AG04449 (cell line): ENCODE results near the gene COL9A2.

Experiments
- CTCF ChIA-PET: fragments of 350-600 bp; formaldehyde crosslinking; extraction: SDS; loops from one replicate; lab custom pipeline; 2021; ENCODE audit warnings: antibody characterized with exemption; lab: Yijun Ruan, JAX
- POLR2A ChIA-PET: fragments of 400-600, 350-600 bp; formaldehyde crosslinking; extraction: SDS; loops from one replicate; lab custom pipeline; 2020; ENCODE audit warnings: antibody characterized with exemption, inconsistent platforms; lab: Yijun Ruan, JAX
- DNase-seq: peaks from one replicate; pipeline ENCODE4 v3.0.0-alpha.2; 2010; ENCODE audit warnings: low read depth, low spot score
- H3K4me3 ChIP-seq: 2 replicates; pipeline ENCODE4 v1.5.1; 2011; ENCODE audit warnings: low read depth, mild to moderate bottlenecking, control low read depth, low read length
- CTCF ChIP-seq: IDR thresholded peaks from one replicate; pipeline ENCODE4 v1.5.1; 2011; ENCODE audit warnings: mild to moderate bottlenecking, moderate library complexity, low read length, control low read depth, inconsistent platforms; ENCODE audit not compliant: insufficient read depth; ENCODE audit errors: missing control alignments

COL9A2 gene

GRCh38 chr1:40360631-40361030 is 43.5 kb upstream of the COL9A2 start:
- no peak overlapping the region for H3K4me3 ChIP-seq
- ChIA-PET POLR2A (no interaction called here), CTCF (no interaction called here)
- no peak for TF ChIP-seq CTCF
- DNase-seq = no peak

- ChIA-PET POLR2A (no interaction called here), CTCF (interaction anchor here (1.2 to 2.4 kb wide), 2 partner anchors 19 to 43 kb away, joined by 3 to 13 read pairs; no protein-coding TSS in a partner anchor)
- H3K4me3 ChIP-seq = no peak overlapping the region
- DNase-seq = no peak
- no peak for TF ChIP-seq CTCF
These were observed 40.5 kb upstream of the COL9A2 start for GRCh38 chr1:40357625-40358024.

- no peak for DNase-seq
- TF ChIP-seq CTCF = no peak
- ChIA-PET CTCF (interaction anchor here (1.0 to 1.7 kb wide), 2 partner anchors 14 to 52 kb away, joined by 3 to 12 read pairs; no protein-coding TSS in a partner anchor), POLR2A (no interaction called here)
- H3K4me3 ChIP-seq = no peak overlapping the region
These were observed 36.0 kb upstream of the COL9A2 start for GRCh38 chr1:40353082-40353481.

GRCh38 chr1:40352126-40352525 is 35.0 kb upstream of the COL9A2 start:
- DNase-seq = no peak
- TF ChIP-seq CTCF = no peak
- H3K4me3 ChIP-seq = no peak overlapping the region
- POLR2A ChIA-PET = no interaction called here
- CTCF ChIA-PET = interaction anchor here (1.0 to 2.0 kb wide), 5 partner anchors 14 to 273 kb away, joined by 3 to 17 read pairs (median 3); no protein-coding TSS in a partner anchor

GRCh38 chr1:40351124-40351523 is 34.0 kb upstream of the COL9A2 start:
- DNase-seq = no peak
- POLR2A ChIA-PET = no interaction called here
- CTCF ChIA-PET = interaction anchor here (1.0 to 2.0 kb wide), 4 partner anchors 13 to 272 kb away, joined by 3 to 17 read pairs (median 5); no protein-coding TSS in a partner anchor
- TF ChIP-seq CTCF = no peak
- H3K4me3 ChIP-seq = no peak overlapping the region

- POLR2A ChIA-PET = no interaction called here
- DNase-seq = no peak
- TF ChIP-seq CTCF = no peak
- H3K4me3 ChIP-seq = no peak overlapping the region
- CTCF ChIA-PET = interaction anchor here (5.0 kb wide), 1 partner anchor 13 kb away, joined by 49 read pairs; no protein-coding TSS in a partner anchor
These were observed 33.3 kb upstream of the COL9A2 start for GRCh38 chr1:40350391-40350790.
